Activated gamma-delta T cell treated with Interleukin-2 at 50 U/mL for 16 hours (primary cell): Measurements from ENCODE around the gene BOLA1.
"Not testable (repeated sequence)": the region's sequence is repeated elsewhere in the genome, so short reads cannot be mapped to it uniquely, and the experiment has no call there.

Experiments
- DNase-seq: peaks from one replicate; pipeline ENCODE4 v3.0.0-alpha.2; 2020

BOLA1 gene, protein sequence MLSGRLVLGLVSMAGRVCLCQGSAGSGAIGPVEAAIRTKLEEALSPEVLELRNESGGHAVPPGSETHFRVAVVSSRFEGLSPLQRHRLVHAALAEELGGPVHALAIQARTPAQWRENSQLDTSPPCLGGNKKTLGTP

GRCh38 chr1:149899460-149900284, at the start of gene BOLA1:
Gene BOLA1, plus strand, starts transcription at chr1:149899568. Its CDS starts 492 bp downstream, at chr1:149900060.
- peak; percentile 76 for DNase-seq

GRCh38 chr1:149849947-149850360, 49.4 kb upstream of the BOLA1 start:
- DNase-seq = no peak

GRCh38 chr1:149850732-149851345, 48.5 kb upstream of the BOLA1 start:
- DNase-seq = not testable (repeated sequence)

DNA sequence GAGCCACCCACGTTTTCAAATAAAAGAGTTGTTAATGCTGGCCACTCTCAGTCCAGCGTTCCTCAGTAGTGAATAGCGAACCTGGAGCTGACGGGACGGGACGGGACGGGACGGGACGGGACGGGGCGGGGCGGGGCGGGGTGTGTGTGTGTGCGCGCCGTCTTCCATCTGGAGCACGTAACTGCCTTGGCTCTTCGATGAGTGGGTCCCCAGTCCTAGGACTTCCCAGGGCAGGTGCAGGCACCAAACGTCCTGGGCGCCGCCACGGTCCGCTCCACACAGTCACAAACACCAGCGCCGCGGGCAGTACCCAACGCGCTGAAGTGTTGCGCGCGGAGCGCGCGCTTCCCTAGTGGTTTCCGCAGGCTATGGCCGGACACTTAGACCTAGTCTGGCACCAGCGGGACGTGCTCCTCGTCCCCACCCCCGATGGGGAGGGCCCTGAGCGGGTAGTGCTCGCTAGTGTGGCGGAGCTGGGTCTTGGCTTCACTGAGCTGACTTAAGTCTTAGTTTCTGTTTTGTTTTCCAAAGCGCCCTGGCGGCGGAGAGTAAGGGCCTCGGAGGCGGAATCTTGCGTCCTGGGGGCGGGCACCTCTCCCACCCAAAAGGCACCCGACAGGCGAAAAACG, 47.7 kb upstream of the BOLA1 start:
- DNase-seq = not testable (repeated sequence)

DNA sequence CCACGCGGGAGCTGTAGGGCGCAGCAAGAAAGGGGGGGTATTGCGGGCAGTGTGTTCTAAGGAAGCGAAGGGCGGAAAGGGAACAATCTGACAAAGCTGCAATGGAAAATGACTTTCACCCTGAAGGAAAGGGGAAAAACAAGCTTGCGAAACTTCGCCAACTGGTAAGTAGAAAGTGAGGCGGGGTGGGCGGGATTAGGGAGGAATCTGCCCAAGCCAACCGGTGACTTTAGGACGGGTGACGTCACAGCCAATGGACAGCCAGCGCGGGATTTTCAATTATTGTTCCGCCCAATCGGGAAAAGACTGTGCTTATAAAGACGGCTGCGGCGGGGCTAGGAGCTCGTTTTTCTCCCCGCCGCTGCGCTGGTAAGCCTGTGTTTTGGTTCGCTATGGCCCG, 47.1 kb upstream of the BOLA1 start:
- not testable (repeated sequence) for DNase-seq

GRCh38 chr1:149860271-149860670, 39.1 kb upstream of the BOLA1 start:
- DNase-seq = not testable (repeated sequence)

GRCh38 chr1:149860684-149861496, 38.5 kb upstream of the BOLA1 start:
- not testable (repeated sequence) for DNase-seq

- not testable (repeated sequence) for DNase-seq
These were observed 37.8 kb upstream of the BOLA1 start for GRCh38 chr1:149861497-149862054.

DNA sequence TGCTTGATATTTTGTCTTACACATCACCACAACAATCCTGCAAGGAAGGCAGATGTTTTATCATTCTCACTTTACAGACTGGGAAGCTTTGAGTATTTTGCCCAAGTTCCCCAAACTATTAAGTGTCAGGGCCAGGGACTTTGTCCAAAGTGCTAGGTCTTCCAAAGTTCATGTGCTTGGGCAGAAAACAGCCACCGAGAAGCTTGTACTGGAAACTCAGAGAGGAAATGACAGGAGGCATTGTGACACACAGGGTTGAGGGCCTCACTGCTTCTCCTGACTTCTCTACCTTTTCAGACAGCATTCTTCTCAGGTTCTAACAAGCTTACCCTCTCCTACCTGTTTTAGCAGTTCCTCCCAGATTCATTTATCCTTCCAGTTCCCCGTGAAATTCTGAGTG, 32.5 kb upstream of the BOLA1 start:
- not testable (repeated sequence) for DNase-seq

- DNase-seq = not testable (repeated sequence)
These were observed 26.3 kb upstream of the BOLA1 start for GRCh38 chr1:149873060-149873459.

GRCh38 chr1:149877211-149877946, 22.0 kb upstream of the BOLA1 start:
- DNase-seq = no peak

DNA sequence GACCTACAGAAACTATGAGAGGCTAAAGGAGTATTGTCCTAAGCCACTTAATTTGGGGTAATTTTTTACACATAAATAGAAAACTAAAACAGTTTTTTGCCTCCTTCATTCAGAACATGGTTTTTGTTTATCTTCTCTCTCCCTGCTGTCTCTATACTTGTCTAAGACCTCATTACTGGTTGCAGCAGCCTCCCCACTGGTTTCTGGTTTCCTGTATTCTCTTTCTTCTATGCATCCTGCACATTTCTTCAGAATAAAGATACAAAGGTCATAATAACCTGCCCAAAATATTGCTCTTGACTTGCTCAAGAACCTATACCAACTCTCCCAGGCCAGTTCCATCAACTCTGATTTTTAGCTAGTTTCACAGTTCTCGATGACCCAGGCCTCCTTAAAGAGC, 19.8 kb upstream of the BOLA1 start:
- DNase-seq = no peak

GRCh38 chr1:149881876-149882275, 17.5 kb upstream of the BOLA1 start:
- DNase-seq = no peak

- no peak for DNase-seq
These were observed 15.6 kb upstream of the BOLA1 start for GRCh38 chr1:149883598-149884247.

- DNase-seq = no peak
These were observed 14.7 kb upstream of the BOLA1 start for GRCh38 chr1:149884433-149885338.

DNA sequence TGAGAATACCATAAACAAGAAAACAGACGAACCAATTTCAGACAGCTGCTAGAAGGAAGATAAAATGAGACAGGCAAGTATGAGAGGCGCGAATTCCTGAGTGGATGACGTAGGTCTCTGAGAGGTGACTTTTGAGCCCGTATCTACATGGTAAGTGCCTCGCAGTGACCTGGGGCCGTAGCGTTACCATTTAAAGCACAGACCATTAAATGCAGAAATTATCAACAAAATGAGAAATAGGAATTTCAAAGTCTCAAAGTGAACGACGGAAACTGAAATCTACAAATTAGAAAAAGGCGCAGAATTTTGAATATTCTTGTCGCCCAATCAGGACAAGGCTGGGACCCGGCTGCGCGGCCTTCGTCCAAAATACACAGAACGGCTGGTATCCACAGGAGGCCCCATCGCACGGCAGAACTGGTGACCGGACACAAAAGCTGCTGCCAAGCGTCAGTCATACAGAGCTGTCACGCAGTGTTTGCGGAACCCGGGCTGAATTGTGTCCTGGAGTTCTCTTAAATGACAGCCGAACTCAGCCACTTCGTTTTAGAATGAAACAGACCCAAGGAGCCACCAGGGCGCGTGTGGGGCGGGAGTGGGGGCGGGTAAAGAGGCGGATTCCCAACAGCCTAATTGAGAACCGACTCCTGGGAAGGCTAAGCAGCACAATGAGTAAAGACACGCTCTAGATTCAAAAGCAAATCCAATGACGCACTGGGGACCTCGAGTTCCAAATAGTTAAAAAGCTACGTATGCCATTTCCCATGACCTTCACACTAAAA, 13.8 kb upstream of the BOLA1 start:
- DNase-seq = peak; percentile 46

DNA sequence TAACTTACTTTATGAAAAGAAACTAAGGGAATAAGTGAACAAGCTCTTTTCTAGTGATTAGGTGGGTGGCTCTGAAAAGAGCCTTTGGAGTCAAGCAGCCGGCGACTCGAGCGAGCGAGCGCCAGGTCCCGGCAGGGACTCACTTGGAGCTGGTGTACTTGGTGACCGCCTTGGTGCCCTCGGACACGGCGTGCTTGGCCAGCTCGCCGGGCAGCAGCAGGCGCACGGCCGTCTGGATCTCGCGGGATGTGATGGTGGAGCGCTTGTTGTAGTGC, 13.3 kb upstream of the BOLA1 start:
- not testable (repeated sequence) for DNase-seq

DNA sequence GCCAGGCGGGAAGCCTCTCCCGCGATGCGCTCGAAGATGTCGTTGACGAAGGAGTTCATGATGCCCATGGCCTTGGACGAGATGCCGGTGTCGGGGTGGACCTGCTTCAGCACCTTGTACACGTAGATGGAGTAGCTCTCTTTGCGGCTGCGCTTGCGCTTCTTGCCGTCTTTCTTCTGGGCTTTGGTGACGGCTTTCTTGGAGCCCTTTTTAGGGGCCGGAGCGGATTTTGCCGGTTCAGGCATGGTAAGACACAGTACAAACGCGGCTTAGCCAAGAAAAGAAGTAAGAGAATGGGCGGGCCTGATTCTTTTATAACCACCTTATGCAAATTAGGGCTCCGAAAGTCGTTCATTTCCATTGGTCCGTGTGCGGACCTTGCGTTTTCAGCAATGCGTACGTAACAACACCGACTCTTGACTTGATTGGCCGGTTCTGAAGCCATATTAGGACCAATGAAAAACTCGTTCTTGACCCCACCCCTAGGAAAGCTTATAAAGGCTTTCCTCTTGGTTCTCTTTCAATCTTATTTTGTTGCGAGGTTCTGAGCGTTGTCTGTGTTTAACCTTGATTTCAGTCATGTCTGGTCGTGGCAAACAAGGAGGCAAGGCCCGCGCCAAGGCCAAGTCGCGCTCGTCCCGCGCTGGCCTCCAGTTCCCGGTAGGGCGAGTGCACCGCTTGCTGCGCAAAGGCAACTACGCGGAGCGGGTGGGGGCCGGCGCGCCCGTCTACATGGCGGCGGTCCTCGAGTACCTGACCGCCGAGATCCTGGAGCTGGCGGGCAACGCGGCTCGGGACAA, 12.8 kb upstream of the BOLA1 start:
- peak; percentile 83 for DNase-seq

- DNase-seq = not testable (repeated sequence)
These were observed 12.2 kb upstream of the BOLA1 start for GRCh38 chr1:149887196-149887455.
